Stimulated activated CD4-positive, alpha-beta T cell treated with anti-CD3 and anti-CD28 coated beads, Interleukin-12 subunit alpha, Interleukin-12 subunit beta, amount 100 ng/mL, for 4 hours (primary cell): Measurements from ENCODE around the gene LENG9.

Experiments
- DNase-seq: peaks from one replicate; pipeline ENCODE4 v3.0.0-alpha.2; 2020

LENG9 gene

DNA sequence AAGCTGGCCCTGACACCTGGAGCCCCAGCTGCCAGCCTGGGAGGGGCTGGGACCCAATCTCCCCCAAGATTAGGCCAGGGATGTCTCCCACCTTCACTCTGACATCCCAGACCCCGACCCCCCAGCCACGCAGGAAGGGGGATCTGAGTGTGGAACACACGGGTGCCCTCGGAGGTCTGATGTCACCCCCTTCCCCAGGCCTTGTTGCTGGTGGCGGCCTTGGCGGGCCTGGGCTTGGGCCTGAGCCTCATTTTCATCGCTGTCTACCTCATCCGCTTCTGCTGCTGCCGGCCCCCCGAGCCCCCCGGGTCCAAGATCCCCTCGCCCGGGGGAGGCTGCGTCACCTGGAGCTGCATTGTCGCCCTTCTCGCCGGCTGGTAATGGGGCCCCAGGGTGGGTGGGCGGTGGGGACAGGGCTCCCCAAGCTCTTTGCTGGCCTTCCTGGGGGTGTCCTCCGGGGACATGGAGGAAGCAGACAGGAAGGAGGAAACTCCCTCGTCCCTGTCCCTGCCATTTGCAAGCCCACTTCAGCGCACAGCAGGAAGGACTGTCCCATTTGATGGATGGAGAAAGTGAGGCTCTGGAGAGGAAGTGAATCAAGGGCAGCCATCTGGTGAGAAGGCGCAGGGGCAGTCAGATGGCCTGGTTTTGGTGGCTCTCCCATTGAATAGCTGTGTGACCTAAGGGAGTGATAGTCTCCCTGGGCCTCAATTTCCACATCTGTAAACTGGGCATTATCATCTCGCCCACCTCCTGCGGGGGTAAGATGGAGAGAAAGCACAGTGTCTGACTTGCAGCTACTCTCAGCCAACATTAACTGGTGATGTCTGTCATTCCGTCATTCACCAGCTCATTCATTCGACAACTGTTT, 44.4 kb downstream of the LENG9 start:
- no peak for DNase-seq

DNA sequence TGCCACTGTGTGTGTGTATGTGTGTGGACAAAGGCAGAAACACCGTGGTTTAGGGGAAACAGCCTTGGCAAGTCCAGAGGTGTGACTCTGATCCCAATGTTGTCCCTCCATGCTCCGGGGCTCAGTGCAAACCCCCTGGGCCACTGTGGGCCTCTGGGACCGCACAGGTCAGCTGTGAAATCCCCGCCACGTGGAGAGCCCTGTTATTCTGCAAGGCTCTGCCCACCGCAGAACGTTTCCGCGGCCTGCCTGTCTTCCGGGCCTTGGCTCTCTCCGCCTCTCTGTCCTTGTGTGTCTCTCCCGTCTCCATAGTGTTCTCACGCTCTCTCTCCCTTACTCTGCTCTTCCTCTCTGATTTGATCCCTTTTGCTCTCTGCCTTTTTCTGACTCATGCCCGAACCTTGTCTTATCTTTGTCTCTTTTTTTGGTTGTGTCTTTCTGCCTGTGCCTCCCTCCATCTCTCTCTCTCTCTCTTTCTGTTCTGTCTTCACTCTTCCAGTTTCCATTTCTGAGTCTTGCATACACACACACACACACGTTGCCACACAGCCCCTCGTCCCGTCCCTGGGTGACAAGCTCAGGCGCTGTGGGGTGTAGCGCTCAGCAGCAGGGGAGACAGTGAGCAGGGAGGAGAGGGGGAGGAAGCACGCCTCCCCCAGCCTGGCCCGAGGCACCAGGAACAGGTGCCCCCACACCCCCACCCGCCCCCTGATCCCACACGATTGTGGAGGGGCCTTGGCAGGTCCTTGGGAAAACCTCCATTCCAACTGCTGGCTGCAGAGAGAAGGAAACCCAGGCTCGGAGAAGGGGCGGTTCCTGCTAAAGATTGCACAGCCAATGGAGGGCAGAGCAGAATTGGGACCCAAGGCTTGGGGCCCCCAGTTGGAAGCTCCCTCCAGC, 45.3 kb downstream of the LENG9 start:
- DNase-seq = no peak

DNA sequence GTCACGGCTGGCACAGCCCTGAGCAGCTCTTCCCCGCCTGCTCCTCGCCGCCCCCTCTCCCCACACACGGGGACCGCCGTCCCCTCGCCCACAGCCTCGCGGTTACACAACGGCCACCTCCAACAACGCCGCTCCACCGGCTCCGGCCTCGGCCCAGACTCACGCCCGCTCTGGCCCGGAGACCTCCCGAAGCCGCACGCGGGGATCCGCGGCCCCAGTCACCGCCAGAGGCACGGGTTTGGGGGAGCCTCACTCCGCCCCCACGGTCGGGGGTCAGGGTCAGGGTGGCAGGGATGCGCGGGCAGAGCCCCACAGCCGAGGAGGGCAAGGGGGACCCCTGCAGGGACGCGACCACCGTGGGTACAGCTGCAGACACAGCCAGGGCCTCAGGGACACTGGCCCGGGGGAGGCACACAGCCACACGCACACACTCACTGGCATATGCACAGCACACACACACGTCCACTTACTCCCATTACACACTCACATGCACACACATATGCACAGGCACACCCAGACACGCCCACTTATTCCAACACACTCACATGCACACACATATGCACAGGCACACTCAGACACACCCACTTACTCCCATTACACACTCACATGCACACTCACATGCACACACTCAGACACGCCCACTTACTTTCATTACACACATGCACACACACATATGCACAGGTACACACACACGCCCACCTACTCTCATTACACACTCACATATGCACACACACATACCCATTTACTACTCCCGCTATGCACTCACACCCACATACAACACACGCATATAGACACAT, 46.7 kb downstream of the LENG9 start:
- DNase-seq = no peak

GRCh38 chr19:54415901-54416673, 47.5 kb downstream of the LENG9 start:
- no peak for DNase-seq

DNA sequence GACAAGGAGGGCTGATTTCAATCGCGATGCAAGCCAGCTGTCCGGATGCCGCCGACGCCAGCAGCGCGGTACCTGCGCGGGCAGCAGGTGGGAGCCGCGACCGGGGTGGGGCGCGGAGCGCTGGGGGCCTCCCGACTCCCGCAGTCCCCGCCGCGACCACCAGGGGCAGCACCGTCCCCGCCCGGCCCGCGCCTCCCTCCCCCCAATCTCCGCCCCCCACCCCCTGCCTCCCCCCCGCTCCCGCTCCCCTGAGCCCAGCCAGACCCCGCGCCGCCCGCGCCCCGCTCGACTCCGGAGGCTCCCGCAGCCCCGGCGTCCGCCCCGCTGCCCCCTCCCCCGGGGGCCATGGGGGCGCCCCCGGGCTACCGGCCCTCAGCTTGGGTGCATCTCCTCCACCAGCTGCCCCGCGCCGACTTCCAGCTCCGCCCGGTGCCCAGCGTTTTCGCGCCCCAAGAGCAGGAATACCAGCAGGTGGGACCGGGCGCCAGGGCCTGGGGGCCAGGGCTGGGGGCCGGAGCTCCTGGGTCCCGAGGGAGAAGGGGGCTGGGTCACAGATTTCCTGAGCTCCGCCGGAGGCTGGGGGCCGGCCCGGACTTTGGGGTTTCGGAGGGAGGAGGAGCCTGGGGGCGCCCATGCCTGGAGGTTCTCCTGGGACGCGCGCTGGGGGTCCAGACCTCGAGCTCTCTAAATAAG, 48.2 kb downstream of the LENG9 start, which contains the start of gene TTYH1:
TSS of gene TTYH1 (plus strand) at position 257 of the 693 bp plus-strand sequence. CDS start at position 346, 89 bp downstream.
- peak; percentile 48 for DNase-seq

GRCh38 chr19:54414156-54414555, 49.4 kb downstream of the LENG9 start:
- no peak for DNase-seq

DNA sequence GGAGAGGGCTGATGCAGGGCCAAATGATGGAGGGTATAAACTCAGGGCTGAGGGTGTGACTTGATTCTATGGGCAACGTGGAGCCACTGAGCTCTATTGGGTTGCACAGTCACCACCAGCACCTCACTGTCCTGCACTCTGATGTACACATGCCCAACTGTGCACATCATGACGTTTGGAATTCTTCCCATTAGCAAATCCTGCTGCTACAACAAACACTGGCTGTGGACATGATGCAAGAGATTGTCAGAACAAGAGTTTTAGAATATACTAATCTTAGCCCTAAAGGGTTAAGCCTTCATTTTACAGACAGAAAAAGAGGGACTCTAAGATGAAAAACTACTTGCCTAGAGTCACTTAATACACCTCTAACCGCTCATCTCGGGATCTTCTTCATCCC, 50.7 kb downstream of the LENG9 start:
- DNase-seq = no peak
